HL-60 (cell line): Measurements from ENCODE around the gene XPR1.

ENCODE experiments used
- CTCF ChIP-seq: IDR thresholded peaks from one replicate; pipeline ENCODE4 v1.5.1; 2011; ENCODE audit warnings: low read length, control low read depth, inconsistent platforms; ENCODE audit not compliant: insufficient read depth
- POLR2AphosphoS5 ChIP-seq: IDR thresholded peaks from 2 replicates; pipeline ENCODE4 v1.6.1; 2012; ENCODE audit warnings: low read depth

- TF ChIP-seq CTCF: no peak
- no peak for TF ChIP-seq POLR2AphosphoS5
These were observed 180.1 kb downstream of the XPR1 start for GRCh38 chr1:180811886-180812285.
